OCI-LY1 (cell line): ENCODE results near the gene POLR3GL.

Experiments
- H2AFZ ChIP-seq: fragments of 200-600 bp; sonication (generic), shearing (Covaris generic); 2 replicates; pipeline ENCODE4 v1.6.0; 2014; ENCODE audit warnings: antibody characterized with exemption, mild to moderate bottlenecking, low read length
- H3F3A ChIP-seq: fragments of 200-600 bp; sonication (generic), shearing (Covaris generic); 2 replicates; pipeline ENCODE4 v1.6.0; 2014; ENCODE audit warnings: mild to moderate bottlenecking, antibody characterized with exemption, low read length, moderate library complexity; ENCODE audit not compliant: insufficient read depth
- H3K27ac ChIP-seq: fragments of 200-600 bp; sonication (generic); 2 replicates; pipeline ENCODE4 v1.5.1; 2014; ENCODE audit warnings: low read length, mixed run types, mild to moderate bottlenecking, low read depth; ENCODE audit not compliant: poor library complexity, severe bottlenecking
- H3K27me3 ChIP-seq: fragments of 200-600 bp; sonication (generic); 2 replicates; pipeline ENCODE4 v1.6.0; 2014; ENCODE audit warnings: antibody characterized with exemption, mild to moderate bottlenecking, low read length, moderate library complexity; ENCODE audit not compliant: insufficient read depth
- H3K36me3 ChIP-seq: fragments of 200-600 bp; sonication (generic); 2 replicates; pipeline ENCODE4 v1.6.1; 2014; ENCODE audit warnings: mild to moderate bottlenecking, antibody characterized with exemption, low read length, moderate library complexity, mixed read lengths; ENCODE audit not compliant: insufficient read depth
- H3K4me1 ChIP-seq: fragments of 200-600 bp; sonication (generic); 2 replicates; pipeline ENCODE4 v1.5.1; 2014; ENCODE audit warnings: mild to moderate bottlenecking, low read length, moderate library complexity; ENCODE audit not compliant: insufficient read depth, severe bottlenecking
- H3K4me2 ChIP-seq: fragments of 200-600 bp; sonication (generic), shearing (Covaris generic); 2 replicates; pipeline ENCODE4 v1.6.1; 2014; ENCODE audit warnings: low read length
- H3K4me3 ChIP-seq: fragments of 200-600 bp; sonication (generic); 2 replicates; pipeline ENCODE4 v1.5.1; 2014; ENCODE audit warnings: low read length, low read depth, mild to moderate bottlenecking, mixed read lengths; ENCODE audit not compliant: poor library complexity, severe bottlenecking
- H3K79me2 ChIP-seq: fragments of 200-600 bp; shearing (Covaris generic); 2 replicates; pipeline ENCODE4 v1.6.1; 2016; ENCODE audit warnings: mixed run types, low read length, mixed read lengths; ENCODE audit not compliant: insufficient read depth
- H3K9ac ChIP-seq: fragments of 200-600 bp; sonication (generic), shearing (Covaris generic); 2 replicates; pipeline ENCODE4 v1.6.1; 2014; ENCODE audit warnings: mild to moderate bottlenecking, low read length, mixed read lengths
- H3K9me2 ChIP-seq: fragments of 200-600 bp; sonication (generic), shearing (Covaris generic); 2 replicates; pipeline ENCODE4 v1.6.1; 2014; ENCODE audit warnings: low read depth, mild to moderate bottlenecking, low read length, mixed read lengths
- H3K9me3 ChIP-seq: fragments of 200-600 bp; shearing (Covaris generic); 2 replicates; pipeline ENCODE4 v1.6.1; 2014; ENCODE audit warnings: low read length, mixed read lengths
- H4K20me1 ChIP-seq: fragments of 200-600 bp; sonication (generic), shearing (Covaris generic); 2 replicates; pipeline ENCODE4 v1.6.0; 2016; ENCODE audit warnings: mild to moderate bottlenecking, low read length; ENCODE audit not compliant: insufficient read depth
- CTCF ChIP-seq: fragments of 200-600 bp; sonication (generic), shearing (Covaris generic); IDR thresholded peaks from 2 replicates; pipeline ENCODE4 v1.5.1; 2017; ENCODE audit warnings: mild to moderate bottlenecking, antibody characterized with exemption, low read length, moderate library complexity, mixed read lengths
- EZH2 ChIP-seq: fragments of 200-600 bp; sonication (generic), shearing (Covaris generic); IDR thresholded peaks from 2 replicates; pipeline ENCODE4 v1.8.0; 2017; ENCODE audit warnings: borderline replicate concordance, mixed run types, mild to moderate bottlenecking, antibody characterized with exemption, low read length, moderate library complexity, mixed read lengths

POLR3GL gene

GRCh38 chr1:145949219-145949618, 15.3 kb upstream of the POLR3GL start:
- H3K9me2 ChIP-seq = no peaks in the 10 kb centered on the region
- no peaks in the 10 kb centered on the region for H3K79me2 ChIP-seq
- no peaks in the 10 kb centered on the region for H3F3A ChIP-seq
- peaks cover 25% of the 10 kb centered on the region; the same call in 1 of the 2 replicates for H3K36me3 ChIP-seq
- no peak overlapping the region for H3K4me3 ChIP-seq
- no peak overlapping the region for H3K4me2 ChIP-seq
- H3K9ac ChIP-seq = no peak overlapping the region
- H3K4me1 ChIP-seq = peaks cover 3% of the 10 kb centered on the region
- H3K27me3 ChIP-seq = no peaks in the 10 kb centered on the region
- no peak for TF ChIP-seq EZH2
- no peak for TF ChIP-seq CTCF
- no peaks in the 10 kb centered on the region for H3K9me3 ChIP-seq
- no peaks in the 10 kb centered on the region for H4K20me1 ChIP-seq
- H2AFZ ChIP-seq = no peak overlapping the region
- no peak overlapping the region for H3K27ac ChIP-seq

- Histone ChIP-seq H3F3A (no peaks in the 10 kb centered on the region), H3K27me3 (no peaks in the 10 kb centered on the region), H3K79me2 (no peaks in the 10 kb centered on the region; the same call in 1 of the 2 replicates), H3K4me3 (no peak overlapping the region), H3K9ac (no peak overlapping the region), H3K4me2 (no peak overlapping the region), H4K20me1 (no peaks in the 10 kb centered on the region), H3K9me2 (no peaks in the 10 kb centered on the region), H3K4me1 (peaks cover 25% of the 10 kb centered on the region), H2AFZ (no peak overlapping the region), H3K9me3 (no peaks in the 10 kb centered on the region), H3K27ac (no peak overlapping the region), H3K36me3 (peaks cover 29% of the 10 kb centered on the region; the same call in 1 of the 2 replicates)
- TF ChIP-seq EZH2 = no peak
These were observed 13.0 kb upstream of the POLR3GL start for GRCh38 chr1:145951526-145951925.

- H3K4me1 ChIP-seq = peaks cover 33% of the 10 kb centered on the region
- no peak overlapping the region for H3K4me3 ChIP-seq
- no peaks in the 10 kb centered on the region; the same call in 1 of the 2 replicates for H3K79me2 ChIP-seq
These were observed 11.6 kb upstream of the POLR3GL start for GRCh38 chr1:145952903-145953302.

More at GRCh38 chr1:145952903-145953302, 11.6 kb upstream of the POLR3GL start:
- Histone ChIP-seq H3K9ac (no peak overlapping the region), H3F3A (no peaks in the 10 kb centered on the region), H2AFZ (no peak overlapping the region), H3K9me2 (no peaks in the 10 kb centered on the region), H3K9me3 (no peaks in the 10 kb centered on the region), H4K20me1 (no peaks in the 10 kb centered on the region), H3K27me3 (no peaks in the 10 kb centered on the region), H3K36me3 (peaks cover 18% of the 10 kb centered on the region; the same call in 1 of the 2 replicates), H3K27ac (no peak overlapping the region), H3K4me2 (no peak overlapping the region)
- TF ChIP-seq CTCF (no peak), EZH2 (no peak)
